ENCODE measurements around the gene ASIC4. TPM values are rescaled to one million over a fixed set of nuclear protein-coding genes. Genes with fewer than 3 reads are reported as not detected.

The ASIC4 gene
- total and polyA plus RNA-seq, 2 of the 13 experiments (the other 11 are each of a cell fraction or from before 2014, with no cell fraction given) = 0.03 TPM; not detected in 1

DNA sequence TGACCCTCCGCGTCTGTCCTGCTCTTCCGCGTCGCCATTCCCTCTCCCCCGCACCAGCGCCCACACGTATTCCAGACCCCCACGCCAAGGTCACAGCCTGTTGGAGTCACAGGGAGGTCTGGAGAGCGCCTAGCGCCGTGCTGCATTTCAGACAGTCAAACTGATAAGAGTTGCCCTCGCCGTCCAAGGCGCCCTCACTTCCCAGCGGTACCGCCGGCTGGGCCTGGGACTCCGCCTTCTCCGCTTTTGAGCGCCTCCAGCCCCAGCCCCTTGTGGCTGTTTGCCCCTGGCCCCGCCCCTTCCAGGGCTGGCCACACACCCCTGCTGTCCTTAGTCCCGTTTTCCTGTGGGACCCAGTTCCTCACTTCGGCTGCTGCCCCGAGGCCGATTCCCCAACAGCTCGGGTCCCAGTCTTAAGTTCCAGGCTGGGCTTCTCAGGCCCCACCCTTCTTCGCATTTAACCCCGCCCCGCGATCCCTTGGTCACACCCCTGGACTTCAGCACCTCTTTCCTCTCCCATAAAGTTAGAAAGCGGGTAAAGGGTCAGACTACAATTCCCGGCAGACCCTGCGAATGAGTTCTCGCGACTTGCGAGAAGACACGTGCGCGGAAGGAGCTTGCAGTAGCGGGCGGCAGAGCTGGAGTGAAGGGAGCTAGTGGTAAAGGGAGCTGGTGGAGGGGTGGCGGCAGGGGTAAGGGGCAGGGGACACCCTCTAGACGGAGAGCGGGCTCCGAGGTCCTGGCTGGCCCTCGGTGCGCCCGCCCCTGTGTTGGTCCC lies 15.8 kb upstream of the ASIC4 start, which contains the start of gene GMPPA (continued):
- TF ChIP-seq, protein P1, sequence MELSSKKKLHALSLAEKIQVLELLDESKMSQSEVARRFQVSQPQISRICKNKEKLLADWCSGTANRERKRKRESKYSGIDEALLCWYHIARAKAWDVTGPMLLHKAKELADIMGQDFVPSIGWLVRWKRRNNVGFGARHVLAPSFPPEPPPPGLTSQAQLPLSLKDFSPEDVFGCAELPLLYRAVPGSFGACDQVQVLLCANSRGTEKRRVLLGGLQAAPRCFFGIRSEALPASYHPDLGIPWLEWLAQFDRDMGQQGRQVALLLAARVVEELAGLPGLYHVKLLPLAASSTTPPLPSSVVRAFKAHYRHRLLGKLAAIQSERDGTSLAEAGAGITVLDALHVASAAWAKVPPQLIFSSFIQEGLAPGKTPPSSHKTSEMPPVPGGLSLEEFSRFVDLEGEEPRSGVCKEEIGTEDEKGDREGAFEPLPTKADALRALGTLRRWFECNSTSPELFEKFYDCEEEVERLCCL (CRISPR knock-in tag; IDR thresholded peaks at IDR 0.05; ENCODE audit: borderline replicate concordance) = peak; percentile 77; the same call in 1 of the 2 replicates
- no peak for TF ChIP-seq ZNF720 (CRISPR knock-in tag; IDR thresholded peaks at IDR 0.05)
- TF ChIP-seq ZNF773 (CRISPR knock-in tag; IDR thresholded peaks at IDR 0.05; ENCODE audit: borderline replicate concordance) = no peak
- TF ChIP-seq, protein P2, sequence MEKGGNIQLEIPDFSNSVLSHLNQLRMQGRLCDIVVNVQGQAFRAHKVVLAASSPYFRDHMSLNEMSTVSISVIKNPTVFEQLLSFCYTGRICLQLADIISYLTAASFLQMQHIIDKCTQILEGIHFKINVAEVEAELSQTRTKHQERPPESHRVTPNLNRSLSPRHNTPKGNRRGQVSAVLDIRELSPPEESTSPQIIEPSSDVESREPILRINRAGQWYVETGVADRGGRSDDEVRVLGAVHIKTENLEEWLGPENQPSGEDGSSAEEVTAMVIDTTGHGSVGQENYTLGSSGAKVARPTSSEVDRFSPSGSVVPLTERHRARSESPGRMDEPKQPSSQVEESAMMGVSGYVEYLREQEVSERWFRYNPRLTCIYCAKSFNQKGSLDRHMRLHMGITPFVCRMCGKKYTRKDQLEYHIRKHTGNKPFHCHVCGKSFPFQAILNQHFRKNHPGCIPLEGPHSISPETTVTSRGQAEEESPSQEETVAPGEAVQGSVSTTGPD (CRISPR knock-in tag; IDR thresholded peaks at IDR 0.05) = 0 out of 2 replicates have a peak, but pooled peaks have one; percentile 50
- no peak; the same call in 1 of the 2 replicates for TF ChIP-seq ZNF761 (CRISPR knock-in tag; conservative IDR thresholded peaks at IDR 0.05)
- 0 out of 2 replicates have a peak, but pooled peaks have one; percentile 26 for TF ChIP-seq HIVEP1 (CRISPR knock-in tag; IDR thresholded peaks at IDR 0.05)
- TF ChIP-seq PRPF4 (IDR thresholded peaks at IDR 0.05; ENCODE audit: low read depth, low read length, poor library complexity, severe bottlenecking) = no peak
- TF ChIP-seq TAF15 (IDR thresholded peaks at IDR 0.05; ENCODE audit: low read depth, low read length, poor library complexity, severe bottlenecking) = peak; percentile 48
- peak; percentile 10 for TF ChIP-seq ZNF883 (CRISPR knock-in tag; IDR thresholded peaks at IDR 0.05; ENCODE audit: not compliant biosample characterization)
- no peak; the same call in 1 of the 2 replicates for TF ChIP-seq MAF1 (CRISPR knock-in tag; IDR thresholded peaks at IDR 0.05; ENCODE audit: borderline replicate concordance)
- TF ChIP-seq, protein P3, sequence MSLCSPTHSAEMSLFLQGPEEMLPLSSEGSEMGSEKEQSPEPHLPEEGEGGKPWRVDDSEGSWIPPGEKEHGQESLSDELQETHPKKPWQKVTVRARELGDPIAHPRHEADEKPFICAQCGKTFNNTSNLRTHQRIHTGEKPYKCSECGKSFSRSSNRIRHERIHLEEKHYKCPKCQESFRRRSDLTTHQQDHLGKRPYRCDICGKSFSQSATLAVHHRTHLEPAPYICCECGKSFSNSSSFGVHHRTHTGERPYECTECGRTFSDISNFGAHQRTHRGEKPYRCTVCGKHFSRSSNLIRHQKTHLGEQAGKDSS (CRISPR knock-in tag; IDR thresholded peaks at IDR 0.05; ENCODE audit: borderline replicate concordance, low read depth) = 0 out of 2 replicates have a peak, but pooled peaks have one; percentile 20
- peak; percentile 85; the same call in 1 of the 2 replicates for TF ChIP-seq SMAD1 (CRISPR knock-in tag; IDR thresholded peaks at IDR 0.05; ENCODE audit: borderline replicate concordance, low read depth)
- TF ChIP-seq, protein P4, sequence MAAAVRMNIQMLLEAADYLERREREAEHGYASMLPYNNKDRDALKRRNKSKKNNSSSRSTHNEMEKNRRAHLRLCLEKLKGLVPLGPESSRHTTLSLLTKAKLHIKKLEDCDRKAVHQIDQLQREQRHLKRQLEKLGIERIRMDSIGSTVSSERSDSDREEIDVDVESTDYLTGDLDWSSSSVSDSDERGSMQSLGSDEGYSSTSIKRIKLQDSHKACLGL (CRISPR knock-in tag; IDR thresholded peaks at IDR 0.05) = no peak; the same call in none of the 2 replicates
- TF ChIP-seq RBFOX2 (IDR thresholded peaks at IDR 0.05; ENCODE audit: low read depth, low read length) = peak; percentile 76
- TF ChIP-seq, protein P5, sequence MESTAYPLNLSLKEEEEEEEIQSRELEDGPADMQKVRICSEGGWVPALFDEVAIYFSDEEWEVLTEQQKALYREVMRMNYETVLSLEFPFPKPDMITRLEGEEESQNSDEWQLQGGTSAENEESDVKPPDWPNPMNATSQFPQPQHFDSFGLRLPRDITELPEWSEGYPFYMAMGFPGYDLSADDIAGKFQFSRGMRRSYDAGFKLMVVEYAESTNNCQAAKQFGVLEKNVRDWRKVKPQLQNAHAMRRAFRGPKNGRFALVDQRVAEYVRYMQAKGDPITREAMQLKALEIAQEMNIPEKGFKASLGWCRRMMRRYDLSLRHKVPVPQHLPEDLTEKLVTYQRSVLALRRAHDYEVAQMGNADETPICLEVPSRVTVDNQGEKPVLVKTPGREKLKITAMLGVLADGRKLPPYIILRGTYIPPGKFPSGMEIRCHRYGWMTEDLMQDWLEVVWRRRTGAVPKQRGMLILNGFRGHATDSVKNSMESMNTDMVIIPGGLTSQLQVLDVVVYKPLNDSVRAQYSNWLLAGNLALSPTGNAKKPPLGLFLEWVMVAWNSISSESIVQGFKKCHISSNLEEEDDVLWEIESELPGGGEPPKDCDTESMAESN (CRISPR knock-in tag; conservative IDR thresholded peaks at IDR 0.05) = peak; percentile 27; the same call in 1 of the 2 replicates
- no peak for TF ChIP-seq ZNF124 (CRISPR knock-in tag; IDR thresholded peaks at IDR 0.05)
- TF ChIP-seq RFXANK (CRISPR knock-in tag; IDR thresholded peaks at IDR 0.05) = 0 out of 2 replicates have a peak, but pooled peaks have one; percentile 56
- TF ChIP-seq IRF2 (CRISPR knock-in tag; IDR thresholded peaks at IDR 0.05) = peak; percentile 86
- TF ChIP-seq, protein P6, sequence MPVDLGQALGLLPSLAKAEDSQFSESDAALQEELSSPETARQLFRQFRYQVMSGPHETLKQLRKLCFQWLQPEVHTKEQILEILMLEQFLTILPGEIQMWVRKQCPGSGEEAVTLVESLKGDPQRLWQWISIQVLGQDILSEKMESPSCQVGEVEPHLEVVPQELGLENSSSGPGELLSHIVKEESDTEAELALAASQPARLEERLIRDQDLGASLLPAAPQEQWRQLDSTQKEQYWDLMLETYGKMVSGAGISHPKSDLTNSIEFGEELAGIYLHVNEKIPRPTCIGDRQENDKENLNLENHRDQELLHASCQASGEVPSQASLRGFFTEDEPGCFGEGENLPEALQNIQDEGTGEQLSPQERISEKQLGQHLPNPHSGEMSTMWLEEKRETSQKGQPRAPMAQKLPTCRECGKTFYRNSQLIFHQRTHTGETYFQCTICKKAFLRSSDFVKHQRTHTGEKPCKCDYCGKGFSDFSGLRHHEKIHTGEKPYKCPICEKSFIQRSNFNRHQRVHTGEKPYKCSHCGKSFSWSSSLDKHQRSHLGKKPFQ (CRISPR knock-in tag; IDR thresholded peaks at IDR 0.05; ENCODE audit: insufficient replicate concordance) = peak; percentile 38
- TF ChIP-seq NCOA1 (CRISPR knock-in tag; IDR thresholded peaks at IDR 0.05) = 0 out of 2 replicates have a peak, but pooled peaks have one; percentile 84

All from HepG2 (cell line).